Uterus (tissue), 2 donors: ENCODE results near the gene CFAP70.

Experiments used
- CTCF ChIP-seq, 4 experiments: fragments of 200-600 bp in 2 of 4; fragments of 450-650 bp in 2 of 4; sonication (generic) in 2 of 4; IDR thresholded peaks; one replicate each; pipeline ENCODE4 v1.5.1; 2016 to 2019; ENCODE audit warnings: antibody characterized with exemption in 4 of 4, mild to moderate bottlenecking in 2 of 4, moderate library complexity in 1 of 4
- POLR2A ChIP-seq, 2 donors: fragments of 450-650 bp; IDR thresholded peaks; one replicate each; pipeline ENCODE4 v1.6.1; 2016; ENCODE audit warnings: antibody characterized with exemption in 2 of 2, mild to moderate bottlenecking in 1 of 2, moderate library complexity in 1 of 2

- TF ChIP-seq CTCF (IDR thresholded peaks at IDR 0.05), result no peak
- TF ChIP-seq POLR2A (IDR thresholded peaks at IDR 0.05), result no peak
Measured at GRCh38 chr10:73332379-73332778, 26.3 kb downstream of the CFAP70 start.
